Omental fat pad (tissue), 4 donors: ENCODE measurements around the gene CREB5. TPM values are rescaled to one million over a fixed set of nuclear protein-coding genes. Genes with fewer than 3 reads are reported as not detected.

Source experiments
- ATAC-seq: fragments of 150-250 bp; one replicate; pipeline ENCODE4 v1.9.1; 2016; ENCODE audit warnings: mild to moderate bottlenecking, moderate library complexity; ENCODE audit not compliant: low FRiP score
- DNase-seq: peaks from one replicate; pipeline ENCODE4 v3.0.0-alpha.2; 2019; ENCODE audit warnings: low spot score
- CTCF ChIP-seq, 3 donors: fragments of 450-650 bp; IDR thresholded peaks; one replicate each; pipeline ENCODE4 v1.5.1; 2016 to 2017; ENCODE audit warnings: antibody characterized with exemption in 3 of 3, mild to moderate bottlenecking in 3 of 3, moderate library complexity in 2 of 3
- total RNA-seq, 4 donors: library from RNA; depleted of rRNA; stranded (reverse); fragments of >200 nt; gene quantifications; one replicate each; pipeline ENCODE4 v1.1.0, GENCODE V29; 2016

The CREB5 gene
- total RNA-seq, 4 donors from 2014 or later: 27.9 to 87.0 (median 42.9) TPM

- TF ChIP-seq CTCF (IDR thresholded peaks at IDR 0.05): no peak
- DNase-seq (no peak), ATAC-seq (no peak)
These were observed 461.0 kb downstream of the CREB5 start for GRCh38 chr7:28873365-28873764.

GRCh38 chr7:28874001-28874400 is 461.7 kb downstream of the CREB5 start:
- DNase-seq (no peak), ATAC-seq (no peak)
- TF ChIP-seq CTCF (IDR thresholded peaks at IDR 0.05): no peak

Other genes with a start within 250 kb of the CREB5 start
- gene JAZF1, start 231.7 kb upstream of the CREB5 start, total RNA-seq: 10 to 100 TPM; 12.1 to 15.3 (median 12.8) TPM